ENCODE measurements around the gene LRRC23.
"Not testable (repeated sequence)": the region's sequence is repeated elsewhere in the genome, so short reads cannot be mapped to it uniquely, and the experiment has no call there.

LRRC23 gene

GRCh38 chr12:6902448-6902847 is 2.2 kb upstream of the LRRC23 start:
- no peak for DNase-seq (ENCODE audit: low read depth)

- no peak for DNase-seq (ENCODE audit: low read depth)
Observed at GRCh38 chr12:6903722-6904121, 900 bp upstream of the LRRC23 start.

GRCh38 chr12:6905414-6906040 is 905 bp downstream of the LRRC23 start:
- no peak for DNase-seq (ENCODE audit: low read depth)

- DNase-seq (ENCODE audit: low read depth), result not testable (repeated sequence)
Observed at GRCh38 chr12:6908141-6908540, 3.5 kb downstream of the LRRC23 start.

- no peak for DNase-seq (ENCODE audit: low read depth)
Observed at GRCh38 chr12:6909421-6910145, 5.0 kb downstream of the LRRC23 start.

- no peak for DNase-seq (ENCODE audit: low read depth)
Observed at GRCh38 chr12:6912164-6912935, 7.7 kb downstream of the LRRC23 start.

- no peak for DNase-seq (ENCODE audit: low read depth)
Observed at GRCh38 chr12:6914246-6914946, 9.8 kb downstream of the LRRC23 start, which contains the start of gene ENO2. Gene ENO2 (plus strand): TSS chr12:6914580. CDS start chr12:6915833, 1,253 bp downstream.

- DNase-seq (ENCODE audit: low read depth), result no peak
Observed at GRCh38 chr12:6914947-6915788, 10.5 kb downstream of the LRRC23 start.

GRCh38 chr12:6915789-6916285 is 11.2 kb downstream of the LRRC23 start:
- DNase-seq (ENCODE audit: low read depth), result no peak

GRCh38 chr12:6916426-6917200 is 12.0 kb downstream of the LRRC23 start:
- DNase-seq (ENCODE audit: low read depth), result no peak

GRCh38 chr12:6917491-6918231 is 13.0 kb downstream of the LRRC23 start:
- no peak for DNase-seq (ENCODE audit: low read depth)

GRCh38 chr12:6919588-6919987 is 15.0 kb downstream of the LRRC23 start:
- no peak for DNase-seq (ENCODE audit: low read depth)

- DNase-seq (ENCODE audit: low read depth), result no peak
Observed at GRCh38 chr12:6921539-6921938, 16.9 kb downstream of the LRRC23 start.

GRCh38 chr12:6921996-6922946 is 17.6 kb downstream of the LRRC23 start:
- no peak for DNase-seq (ENCODE audit: low read depth)

GRCh38 chr12:6923003-6923732 is 18.5 kb downstream of the LRRC23 start:
- DNase-seq (ENCODE audit: low read depth), result no peak

GRCh38 chr12:6923851-6924250 is 19.2 kb downstream of the LRRC23 start:
- no peak for DNase-seq (ENCODE audit: low read depth)

GRCh38 chr12:6925239-6925539 is 20.6 kb downstream of the LRRC23 start:
- no peak for DNase-seq (ENCODE audit: low read depth)
